K562 (cell line): ENCODE results near the gene GTPBP2. TPM values are rescaled to one million over a fixed set of nuclear protein-coding genes. Genes with fewer than 3 reads are reported as not detected.

ENCODE experiments used
- ATAC-seq: fragments of 200-7000 bp; cut with Tn5 transposase; 3 replicates; pipeline ENCODE4 v1.9.1; 2020; ENCODE audit warnings: moderate library complexity
- BruUV-seq: library from RNA; stranded (reverse); fragments of 400-500 nt; replicated peaks from 2 replicates; lab custom pipeline; 2021; lab: Mats Ljungman, UMichigan
- CTCF ChIA-PET: fragments of 300-600 bp; formaldehyde crosslinking; extraction: SDS; loops from one replicate; lab custom pipeline; 2021; ENCODE audit warnings: low intra/inter-chr PET ratio; lab: Yijun Ruan, JAX
- POLR2A ChIA-PET: fragments of 300-600, 350-650 bp; sonication (Branson Sonifier 250); formaldehyde crosslinking; extraction: SDS; loops from one replicate; lab custom pipeline; 2021; ENCODE audit warnings: antibody characterized with exemption, inconsistent platforms; lab: Yijun Ruan, JAX
- DNase-seq, 4 experiments: peaks; one replicate each; pipeline versions ENCODE4 v3.0.0 to v3.0.0-alpha.2; 2011 to 2018; ENCODE audit warnings: low spot score in 3 of 4, mixed read lengths in 3 of 4; ENCODE audit errors: extremely low read depth in 1 of 4
- FAIRE-seq: peaks from 2 replicates; lab custom pipeline; 2011; peaks lifted over from hg19 to GRCh38; lab: Jason Lieb, UNC
- H2AFZ ChIP-seq: 2 replicates; pipeline ENCODE4 v1.6.0; 2011; ENCODE audit warnings: low read depth, low read length, control low read depth, inconsistent platforms
- H3K27ac ChIP-seq: fragments of 200-600 bp; 3 replicates; pipeline ENCODE4 v1.8.0; 2011; ENCODE audit warnings: low read depth, mild to moderate bottlenecking, control low read depth, inconsistent platforms, low read length, moderate library complexity, mixed read lengths; ENCODE audit errors: extremely low read depth
- H3K27me3 ChIP-seq, 2 experiments: fragments of 300-600 bp in 1 of 2; 2 replicates in 1 of 2; 3 replicates in 1 of 2; pipeline versions ENCODE4 v1.6.0 to v1.8.0; 2011; ENCODE audit warnings: inconsistent platforms in 2 of 2, low read length in 2 of 2, mild to moderate bottlenecking in 1 of 2, mixed read lengths in 1 of 2, moderate library complexity in 1 of 2; ENCODE audit not compliant: control insufficient read depth in 2 of 2, insufficient read depth in 2 of 2
- H3K36me3 ChIP-seq: fragments of 300-600 bp; 3 replicates; pipeline ENCODE4 v1.8.0; 2011; ENCODE audit warnings: mild to moderate bottlenecking, low read length, inconsistent platforms; ENCODE audit not compliant: control insufficient read depth, insufficient read depth
- H3K4me1 ChIP-seq, 2 experiments: fragments of 200-600 bp in 1 of 2; replicated peaks in 1 of 2; 2 replicates in 1 of 2; 3 replicates in 1 of 2; pipeline versions ENCODE4 v1.5.1 to v1.8.0; 2011; ENCODE audit warnings: inconsistent platforms in 2 of 2, low read length in 2 of 2, mild to moderate bottlenecking in 1 of 2, mixed read lengths in 1 of 2, moderate library complexity in 1 of 2; ENCODE audit not compliant: control insufficient read depth in 2 of 2, insufficient read depth in 2 of 2
- H3K4me2 ChIP-seq: 2 replicates; pipeline ENCODE4 v1.6.1; 2011; ENCODE audit warnings: low read length, control low read depth, inconsistent platforms, mixed read lengths; ENCODE audit not compliant: insufficient read depth
- H3K4me3 ChIP-seq: fragments of 200-600 bp; sonication (generic), shearing (Covaris generic); 2 replicates; pipeline ENCODE4 v1.5.1; 2016; ENCODE audit warnings: control low read depth, inconsistent platforms
- H3K79me2 ChIP-seq: fragments of 200-600 bp; 3 replicates; pipeline ENCODE4 v1.8.0; 2011; ENCODE audit warnings: low read length, inconsistent platforms; ENCODE audit not compliant: control insufficient read depth, insufficient read depth
- H3K9ac ChIP-seq, 2 experiments: 2 replicates each; pipeline versions ENCODE4 v1.6.0 to v1.6.1; 2011; ENCODE audit warnings: low read depth in 2 of 2, low read length in 2 of 2, control low read depth in 1 of 2, inconsistent platforms in 1 of 2, mild to moderate bottlenecking in 1 of 2, mixed read lengths in 1 of 2; ENCODE audit not compliant: insufficient read depth in 1 of 2
- H3K9me1 ChIP-seq: one replicate; pipeline ENCODE4 v1.6.0; 2011; ENCODE audit warnings: inconsistent platforms, mild to moderate bottlenecking, low read length, moderate library complexity; ENCODE audit not compliant: control insufficient read depth, insufficient read depth
- H3K9me3 ChIP-seq: replicated peaks from 2 replicates; pipeline ENCODE4 v1.5.1; 2011; ENCODE audit warnings: low read depth, low read length, inconsistent platforms; ENCODE audit not compliant: control insufficient read depth, insufficient read depth
- H4K20me1 ChIP-seq: replicated peaks from 2 replicates; pipeline ENCODE4 v1.6.1; 2011; ENCODE audit warnings: low read length, inconsistent platforms, mixed read lengths; ENCODE audit not compliant: control insufficient read depth, insufficient read depth
- ATF7 ChIP-seq: fragments of 450-650 bp; IDR thresholded peaks from 2 replicates; pipeline ENCODE4 v1.7.1; 2014; ENCODE audit warnings: mild to moderate bottlenecking, moderate library complexity
- GATAD2B ChIP-seq: fragments of 450-650 bp; IDR thresholded peaks from 2 replicates; pipeline ENCODE4 v1.6.1; 2017; ENCODE audit warnings: mild to moderate bottlenecking, borderline replicate concordance
- HLTF ChIP-seq: fragments of 450-650 bp; IDR thresholded peaks from 2 replicates; pipeline ENCODE4 v1.6.1; 2016
- JUNB ChIP-seq: fragments of 450-650 bp; formaldehyde crosslinking; conservative IDR thresholded peaks from 2 replicates; pipeline ENCODE4 v1.4.0; 2020; ENCODE audit warnings: mild to moderate bottlenecking
- NFRKB ChIP-seq: fragments of 450-650 bp; IDR thresholded peaks from 2 replicates; pipeline ENCODE4 v1.6.1; 2016; ENCODE audit warnings: low read depth
- NR2C1 ChIP-seq, 2 experiments: fragments of 450-650 bp; IDR thresholded peaks; 2 replicates each; pipeline ENCODE4 v1.6.1; 2017; ENCODE audit warnings: mild to moderate bottlenecking in 2 of 2, antibody characterized with exemption in 1 of 2, inconsistent platforms in 1 of 2, missing compliant biosample characterization in 1 of 2, missing genetic modification characterization in 1 of 2
- ZFP30 ChIP-seq: fragments of 250-450 bp; sonication (Bioruptor Pico); IDR thresholded peaks from 2 replicates; pipeline ENCODE4 v1.8.0; 2022; ENCODE audit warnings: moderate library complexity, mild to moderate bottlenecking, inconsistent platforms, borderline replicate concordance
- ZNF766 ChIP-seq: fragments of 200-800 bp; sonication (Bioruptor generic); conservative IDR thresholded peaks from 2 replicates; pipeline ENCODE4 v1.6.1; 2016; ENCODE audit warnings: missing genetic modification characterization, missing compliant biosample characterization
- WGBS: fragments of 100-300 bp; shearing (Covaris generic); methylation state at CpG from one replicate; pipeline ENCODE4 v1.1.6; 2016; ENCODE audit warnings: low coverage, mixed read lengths; ENCODE audit not compliant: insufficient coverage; ENCODE audit errors: missing lambda C conversion rate; 5-methylcytosine and 5-hydroxymethylcytosine counted together
- in situ Hi-C: fragments of 300-500 bp; cut with MboI; formaldehyde crosslinking; loops from 4 replicates; pipeline ENCODE4 v1.15.0; 2018; ENCODE audit warnings: inconsistent platforms, mixed read lengths
- intact Hi-C: fragments of 100-400 bp; cut with micrococcal nuclease; formaldehyde crosslinking; loops from 2 replicates; pipeline ENCODE4 v1.14.2; 2022
- polyA plus RNA-seq, 8 experiments: library from polyadenylated mRNA; depleted of rRNA in 4 of 8; stranded (reverse) in 5 of 8; unstranded in 3 of 8; fragments of >200 nt; fragmentation: Nextera tagmentation in 2 of 8; fragmentation: Illumina TruSeq in 1 of 8; extraction: Ambion mirVana in 2 of 8; extraction: Trizol in 1 of 8; gene quantifications; 2 replicates each; pipeline versions ENCODE4 v1.2.1 to v1.2.3, GENCODE V29; 2011 to 2014; ENCODE audit warnings: inconsistent platforms in 1 of 8, missing spikeins in 1 of 8
- total RNA-seq, 7 experiments: library from RNA; depleted of rRNA in 6 of 7; stranded (reverse); fragments of >200 nt in 6 of 7; fragmentation: Illumina TruSeq in 2 of 7; extraction: Trizol in 2 of 7; gene quantifications; 2 replicates each; pipeline versions ENCODE4 v1.2.1 to v1.2.3, GENCODE V29; 2011 to 2021; ENCODE audit warnings: low replicate concordance in 1 of 7
- TF ChIP-seq, protein P1 (sequence below): fragments of 450-650 bp; IDR thresholded peaks from 2 replicates; pipeline ENCODE4 v1.6.1; 2016; ENCODE audit warnings: missing biosample characterization, missing genetic modification characterization

GTPBP2 gene
- total and polyA plus RNA-seq, 9 of the 15 experiments (the other 6 are each of a cell fraction or from before 2014, with no cell fraction given), result 48.4 to 196 (median 111) TPM

DNA sequence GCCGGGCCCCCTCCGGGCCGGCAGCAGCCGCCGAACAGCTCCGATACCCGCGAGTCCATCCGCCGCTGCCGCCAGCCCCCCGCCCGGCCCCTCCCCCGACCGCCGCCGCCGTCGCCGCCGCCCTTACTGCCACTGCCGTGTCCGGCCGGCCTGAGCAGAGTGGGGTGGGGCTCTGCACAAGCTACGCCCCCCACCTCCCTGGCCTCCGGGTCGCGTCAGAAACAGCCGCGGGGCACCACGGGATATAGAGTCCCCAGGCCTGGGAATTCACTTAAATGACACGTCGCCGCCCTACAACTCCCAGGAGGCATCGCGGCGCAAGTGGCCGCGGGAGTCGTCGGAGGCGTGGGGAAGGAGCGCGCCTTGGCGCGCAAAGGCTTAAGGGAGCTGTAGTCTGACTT lies at the start of gene GTPBP2 (continued):
- TF ChIP-seq ZFP30 (no peak), NFRKB (no peak), NR2C1 (IDR thresholded peaks at IDR 0.05) (no peak), NR2C1 (tag; IDR thresholded peaks at IDR 0.05) (peak; percentile 97)

DNA sequence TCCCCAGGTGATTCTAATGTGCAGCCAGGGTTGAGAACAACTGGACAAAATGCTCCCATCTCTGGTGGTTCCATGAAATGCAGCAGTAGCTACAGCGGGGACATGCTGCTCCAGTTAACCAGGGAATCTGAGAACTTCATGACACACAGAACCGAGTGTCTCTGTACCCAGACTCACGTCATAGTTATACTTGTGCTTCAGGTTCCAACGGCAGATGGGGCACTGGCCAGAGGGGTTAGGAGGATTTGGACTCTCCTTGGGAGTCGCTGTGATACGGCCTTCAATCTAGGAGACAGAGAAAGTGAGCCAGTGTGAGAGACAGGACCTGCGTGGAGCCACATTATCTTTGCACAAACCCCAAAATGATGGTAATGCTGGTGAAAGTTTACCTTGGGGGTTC lies 49.3 kb upstream of the GTPBP2 start:
- ChIA-PET POLR2A (interaction anchor here (0.6 to 2.7 kb wide), 9 partner anchors 10 to 161 kb away, joined by 3 to 32 read pairs (median 3); partner anchors contain the start of genes GTPBP2, MRPS18A, POLR1C and YIPF3), CTCF (interaction anchor here (0.6 kb wide), 1 partner anchor 686 kb away, joined by 3 read pairs; no protein-coding TSS in a partner anchor)
- no peak for ATAC-seq
- H4K20me1 ChIP-seq, result peaks cover 14% of the 10 kb centered on the region
- no peaks in the 10 kb centered on the region for H3K9me1 ChIP-seq
- H3K4me2 ChIP-seq, result no peak overlapping the region
- WGBS, result 90% methylated on average over 7 of the region's 7 CpGs
- peaks cover 2 to 16% of the 10 kb centered on the region in 2 experiments; a peak in 4 of 5 replicates for H3K4me1 ChIP-seq
- BruUV-seq, result no TSS peak
- intact Hi-C loops, result no loop called here
- H3K9me3 ChIP-seq, result no peaks in the 10 kb centered on the region
- in situ Hi-C loops, result no loop called here
- no peak overlapping the region for H3K9ac ChIP-seq
- H3K4me3 ChIP-seq, result no peak overlapping the region
- H3K27me3 ChIP-seq, result no peaks in the 10 kb centered on the region
- H3K36me3 ChIP-seq, result peaks cover 100% of the 10 kb centered on the region
- peaks cover 29% of the 10 kb centered on the region for H3K79me2 ChIP-seq
- DNase-seq, result no peak
- no peak overlapping the region for H2AFZ ChIP-seq
- TF ChIP-seq JUNB (CRISPR knock-in tag), result no peak
- TF ChIP-seq, protein P1, sequence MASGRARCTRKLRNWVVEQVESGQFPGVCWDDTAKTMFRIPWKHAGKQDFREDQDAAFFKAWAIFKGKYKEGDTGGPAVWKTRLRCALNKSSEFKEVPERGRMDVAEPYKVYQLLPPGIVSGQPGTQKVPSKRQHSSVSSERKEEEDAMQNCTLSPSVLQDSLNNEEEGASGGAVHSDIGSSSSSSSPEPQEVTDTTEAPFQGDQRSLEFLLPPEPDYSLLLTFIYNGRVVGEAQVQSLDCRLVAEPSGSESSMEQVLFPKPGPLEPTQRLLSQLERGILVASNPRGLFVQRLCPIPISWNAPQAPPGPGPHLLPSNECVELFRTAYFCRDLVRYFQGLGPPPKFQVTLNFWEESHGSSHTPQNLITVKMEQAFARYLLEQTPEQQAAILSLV (tag), result no peak
- TF ChIP-seq ATF7, result no peak
- no peak for TF ChIP-seq ZNF766 (CRISPR knock-in tag)
- no peak for TF ChIP-seq GATAD2B
- TF ChIP-seq HLTF, result no peak
- H3K27ac ChIP-seq, result no peak overlapping the region
- no peak for FAIRE-seq
